ENCODE results near the gene SPDYE2.
"Not testable (repeated sequence)": the region's sequence is repeated elsewhere in the genome, so short reads cannot be mapped to it uniquely, and the experiment has no call there.

Gene SPDYE2

GRCh38 chr7:102540604-102541003 is 10.4 kb upstream of the SPDYE2 start:
- DNase-seq (ENCODE audit: low spot score), result not testable (repeated sequence)

DNA sequence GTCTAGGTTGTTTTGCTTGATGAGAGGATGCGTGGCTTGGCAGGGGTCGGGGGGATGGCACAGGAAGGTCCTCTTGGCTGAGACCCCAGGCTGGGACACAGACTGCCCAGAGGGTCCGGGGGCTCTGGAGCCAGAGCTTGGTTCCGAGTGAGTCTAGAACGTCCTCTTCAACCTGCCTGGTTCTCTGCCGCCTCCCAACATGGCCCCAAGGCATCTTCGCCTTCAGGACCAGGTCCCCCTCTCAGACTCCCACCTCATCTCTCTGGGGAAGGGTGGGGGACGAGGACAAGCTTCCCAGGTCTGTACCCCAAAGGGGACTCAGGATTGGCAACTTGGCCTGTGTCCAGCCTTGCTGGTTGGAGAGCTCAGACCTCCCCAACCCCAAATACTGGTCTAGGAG is 8.9 kb upstream of the SPDYE2 start:
- not testable (repeated sequence) for DNase-seq (ENCODE audit: low spot score)

GRCh38 chr7:102542771-102543170 is 8.3 kb upstream of the SPDYE2 start:
- DNase-seq (ENCODE audit: low spot score), result not testable (repeated sequence)

DNA sequence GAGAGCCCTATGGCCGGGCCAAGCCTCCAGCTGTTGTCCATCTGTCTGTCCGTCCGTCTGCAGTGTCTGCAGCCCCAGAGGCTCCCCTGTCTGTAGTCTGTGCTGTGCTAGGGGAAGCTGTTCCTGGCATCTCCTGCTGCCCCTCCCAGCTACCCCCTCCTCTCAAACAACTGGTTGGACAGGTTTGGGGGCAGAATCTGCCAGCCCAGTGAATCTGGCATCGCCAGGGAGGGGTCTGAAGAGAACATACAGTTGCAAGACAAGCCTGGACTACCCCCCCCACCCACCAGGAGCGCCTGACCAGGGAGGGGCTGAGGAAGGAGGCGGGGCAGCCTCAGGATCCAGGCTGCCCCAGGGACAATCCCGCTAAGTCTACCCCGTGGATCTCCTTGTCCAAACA is 7.4 kb upstream of the SPDYE2 start, which contains the start of gene UPK3BL2:
UPK3BL2 (minus strand) TSS at position 101 of the 400 bp plus-strand sequence; CDS start at position 41, 60 bp downstream.
- not testable (repeated sequence) for DNase-seq (ENCODE audit: low spot score)

GRCh38 chr7:102544372-102544771 is 6.7 kb upstream of the SPDYE2 start:
- not testable (repeated sequence) for DNase-seq (ENCODE audit: low spot score)

DNA sequence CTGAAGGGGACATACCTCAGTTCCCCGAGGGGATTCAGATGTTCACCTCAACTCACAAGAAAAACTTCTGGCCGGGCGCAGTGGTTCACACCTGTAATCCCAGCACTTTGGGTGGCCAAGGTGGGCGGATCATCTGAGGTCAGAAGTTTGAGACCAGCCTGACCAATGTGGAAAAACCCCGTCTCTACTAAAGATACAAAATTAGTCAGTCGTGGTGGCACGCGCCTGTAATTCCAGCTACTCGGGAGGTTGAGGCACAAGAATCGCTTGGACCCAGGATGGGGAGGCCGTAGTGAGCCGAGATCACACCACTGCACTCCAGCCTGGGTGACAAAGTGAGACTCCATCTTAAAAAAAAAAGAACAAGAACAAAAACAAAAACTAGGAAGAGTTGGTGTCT is 5.7 kb upstream of the SPDYE2 start:
- not testable (repeated sequence) for DNase-seq (ENCODE audit: low spot score)

DNA sequence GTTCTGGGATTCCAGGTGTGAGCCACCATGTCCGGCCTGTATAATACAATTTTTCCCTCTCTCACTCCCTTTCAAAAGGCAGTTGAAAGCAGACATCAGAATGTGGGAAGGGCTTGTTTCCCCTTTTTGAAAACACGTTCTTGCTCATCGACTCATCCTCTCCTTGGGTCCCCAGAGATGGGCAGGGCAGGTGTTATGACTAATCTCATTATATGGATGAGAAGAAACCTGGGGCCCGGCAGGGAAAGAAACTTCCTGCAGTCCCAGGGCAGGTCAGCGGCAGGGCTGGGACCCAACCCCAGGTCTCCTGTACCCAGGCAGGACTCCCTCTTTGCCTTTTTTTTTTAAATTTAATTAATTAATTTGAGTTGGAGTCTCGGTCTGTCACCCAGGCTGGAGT is 4.7 kb upstream of the SPDYE2 start:
- DNase-seq (ENCODE audit: low spot score), result not testable (repeated sequence)

GRCh38 chr7:102568620-102569019 is 17.6 kb downstream of the SPDYE2 start:
- not testable (repeated sequence) for DNase-seq (ENCODE audit: low spot score)

- DNase-seq (ENCODE audit: low spot score), result peak; percentile 100
These were observed 21.5 kb downstream of the SPDYE2 start, which contains the start of gene POLR2J3 for GRCh38 chr7:102572261-102573239. Gene POLR2J3 (minus strand): TSS chr7:102572583. CDS start chr7:102572521, 62 bp downstream.

DNA sequence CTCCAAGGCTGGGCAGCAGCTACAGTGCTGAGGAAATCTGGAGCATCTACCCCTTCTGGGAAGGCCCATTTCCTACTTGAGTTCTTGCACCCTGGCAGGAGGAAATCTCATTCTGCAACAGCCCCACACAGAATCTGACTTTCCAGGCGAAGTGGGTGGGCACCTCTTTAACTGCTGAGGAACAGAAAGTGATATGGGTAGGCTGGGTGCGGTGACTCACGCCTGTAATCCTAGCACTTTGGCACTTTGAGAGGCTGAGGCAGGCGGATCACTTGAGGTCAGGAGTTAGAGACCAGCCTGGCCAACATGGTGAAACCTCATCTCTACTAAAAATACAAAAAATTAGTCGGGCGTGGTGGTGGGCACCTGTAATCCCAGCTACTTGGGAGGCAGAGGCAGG is 23.6 kb downstream of the SPDYE2 start:
- not testable (repeated sequence) for DNase-seq (ENCODE audit: low spot score)

DNA sequence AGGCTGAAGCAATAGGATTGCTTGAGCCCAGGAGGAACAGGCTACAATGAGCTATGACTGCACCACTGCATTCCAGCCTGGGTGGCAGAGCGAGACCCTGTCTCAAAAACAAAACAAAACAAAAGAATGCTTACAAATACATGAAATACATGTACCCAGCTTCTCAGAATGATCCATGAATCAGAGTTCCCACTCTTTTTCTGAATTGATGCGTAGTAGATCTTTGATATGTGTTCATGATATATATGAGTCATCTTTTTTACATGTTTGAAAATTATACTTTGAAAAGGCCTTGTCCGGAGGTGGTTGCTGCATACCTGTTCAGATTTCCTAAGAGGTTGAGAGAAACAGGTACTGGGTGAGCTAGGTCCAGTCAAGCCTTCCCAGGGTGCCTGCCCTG is 25.3 kb downstream of the SPDYE2 start:
- DNase-seq (ENCODE audit: low spot score), result not testable (repeated sequence)

DNA sequence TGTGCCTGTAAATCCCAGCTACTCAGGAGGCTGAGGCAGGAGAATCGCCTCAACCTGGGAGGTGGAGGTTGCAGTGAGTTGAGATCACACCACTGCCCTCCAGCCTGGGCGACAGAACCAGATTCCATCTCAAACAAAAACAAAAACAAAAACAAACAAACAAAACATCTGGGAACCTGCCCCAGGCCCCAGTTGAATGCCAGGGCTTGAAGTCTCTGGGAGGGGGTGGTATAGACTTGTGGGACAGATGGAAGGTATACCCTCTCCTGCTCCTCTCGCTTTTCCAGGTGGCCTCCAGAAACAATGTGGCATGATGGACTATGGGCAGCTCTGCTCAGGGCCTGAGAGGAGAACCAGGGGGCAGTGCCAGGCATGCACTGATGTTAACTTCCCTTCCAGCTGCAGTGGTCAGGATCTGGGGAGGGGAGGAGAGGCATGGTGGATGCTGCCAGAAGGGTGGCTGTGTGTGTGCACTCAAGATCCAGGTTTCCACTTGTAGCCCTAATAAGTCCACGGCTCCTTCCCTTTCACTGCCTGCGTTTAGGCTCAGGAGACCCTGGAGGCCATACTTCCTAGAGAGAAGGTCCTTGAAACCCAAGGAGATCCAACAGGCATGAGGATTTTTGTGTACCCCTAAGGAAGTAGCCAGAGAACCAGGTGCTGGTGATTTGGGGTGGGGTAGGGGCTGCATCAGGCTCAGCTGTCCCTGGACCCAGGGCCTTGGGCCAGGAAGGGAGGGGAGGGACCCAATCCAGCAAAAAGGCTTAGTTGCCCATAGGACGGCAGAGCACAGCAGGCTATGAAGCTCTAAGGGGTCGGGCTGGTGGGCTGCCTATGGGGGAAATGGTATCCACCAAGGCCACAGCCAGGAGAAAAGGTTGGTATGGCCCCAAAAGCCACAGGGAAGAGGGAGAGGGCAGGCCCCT is 26.6 kb downstream of the SPDYE2 start:
- not testable (repeated sequence) for DNase-seq (ENCODE audit: low spot score)

DNA sequence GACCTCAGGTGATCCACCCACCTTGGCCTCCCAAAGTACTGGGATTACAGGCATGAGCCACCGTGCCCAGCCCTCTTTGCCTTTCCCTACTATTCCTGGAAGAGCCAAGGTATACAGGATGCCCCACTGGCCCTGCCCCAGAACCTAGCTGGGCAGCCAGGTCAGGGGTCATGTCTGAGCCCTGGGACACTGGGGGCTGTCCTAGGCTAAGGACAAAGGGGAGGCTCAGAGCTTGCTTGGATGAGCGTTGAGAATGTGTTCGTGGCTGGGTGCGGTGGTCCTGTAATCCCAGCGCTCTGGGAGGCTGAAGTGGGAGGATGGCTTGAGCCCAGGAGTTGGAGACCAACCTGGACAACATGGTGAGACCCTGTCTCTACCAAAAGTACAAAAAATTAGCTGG is 27.5 kb downstream of the SPDYE2 start:
- not testable (repeated sequence) for DNase-seq (ENCODE audit: low spot score)

DNA sequence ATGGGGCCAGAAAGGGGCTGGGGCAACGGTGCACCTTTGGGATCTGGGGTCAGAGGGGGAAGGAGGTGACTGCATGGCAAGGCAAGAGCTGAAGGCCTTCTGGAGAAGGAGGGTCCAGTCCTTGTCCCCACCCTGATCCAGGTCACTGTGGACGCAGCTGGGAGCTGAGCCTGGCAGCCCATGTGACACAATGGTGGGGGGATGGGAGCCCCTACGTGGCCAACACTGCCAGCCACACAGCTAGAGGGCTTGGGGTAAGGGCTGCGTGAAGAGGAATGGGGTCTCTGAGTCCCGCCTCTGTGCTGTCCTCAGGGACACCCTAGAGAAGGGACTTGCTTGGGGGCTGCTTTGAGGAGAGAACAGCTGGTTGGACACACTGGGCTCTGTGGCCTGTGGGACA is 30.7 kb downstream of the SPDYE2 start:
- DNase-seq (ENCODE audit: low spot score), result not testable (repeated sequence)

GRCh38 chr7:102583495-102583894 is 32.5 kb downstream of the SPDYE2 start:
- not testable (repeated sequence) for DNase-seq (ENCODE audit: low spot score)

- DNase-seq (ENCODE audit: low spot score), result not testable (repeated sequence)
These were observed 38.8 kb downstream of the SPDYE2 start for GRCh38 chr7:102589857-102590256.

- DNase-seq (ENCODE audit: low spot score), result not testable (repeated sequence)
These were observed 41.5 kb downstream of the SPDYE2 start for GRCh38 chr7:102592477-102593019.

- DNase-seq (ENCODE audit: low spot score), result not testable (repeated sequence)
These were observed 42.8 kb downstream of the SPDYE2 start for GRCh38 chr7:102593637-102594334.

DNA sequence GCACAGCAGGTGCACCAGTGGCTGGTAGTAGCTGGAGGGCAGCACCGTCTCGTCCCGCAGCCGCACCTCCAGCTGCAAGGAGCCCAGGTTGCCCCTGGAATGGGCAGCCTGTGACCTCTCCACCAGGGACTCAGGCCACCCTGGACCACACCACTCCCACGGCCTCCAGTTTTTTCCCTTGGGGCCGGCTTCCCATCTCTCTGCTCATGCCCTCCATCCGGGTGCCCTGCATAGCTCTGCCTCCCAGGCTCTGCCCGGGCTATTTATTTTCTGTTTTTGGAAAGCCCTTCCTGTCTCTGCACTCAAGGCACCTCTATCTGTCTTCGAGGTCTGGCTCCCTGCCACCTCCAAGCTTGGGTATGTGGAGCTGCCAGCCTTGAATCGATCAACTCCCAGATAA is 45.0 kb downstream of the SPDYE2 start:
- not testable (repeated sequence) for DNase-seq (ENCODE audit: low spot score)

DNA sequence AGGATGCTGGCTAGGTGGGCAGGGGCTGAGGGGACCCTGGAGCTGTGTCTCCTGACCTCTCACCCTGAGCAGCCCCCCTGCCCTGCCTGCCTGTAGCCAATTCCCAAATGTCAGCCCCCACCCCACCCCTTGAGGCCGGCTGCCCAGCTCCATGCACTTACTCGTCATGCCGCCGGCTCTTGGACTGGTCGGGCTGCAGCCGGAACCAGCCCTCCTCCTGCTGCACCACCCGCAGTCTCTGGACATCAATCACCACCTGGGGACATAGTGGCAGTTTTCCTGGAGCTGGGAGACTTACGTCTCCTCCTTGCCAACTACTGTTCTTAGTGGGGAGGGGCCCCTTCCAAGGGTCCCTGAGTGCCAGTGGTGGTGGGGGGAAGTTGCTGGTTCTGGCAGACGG is 48.7 kb downstream of the SPDYE2 start:
- not testable (repeated sequence) for DNase-seq (ENCODE audit: low spot score)

DNA sequence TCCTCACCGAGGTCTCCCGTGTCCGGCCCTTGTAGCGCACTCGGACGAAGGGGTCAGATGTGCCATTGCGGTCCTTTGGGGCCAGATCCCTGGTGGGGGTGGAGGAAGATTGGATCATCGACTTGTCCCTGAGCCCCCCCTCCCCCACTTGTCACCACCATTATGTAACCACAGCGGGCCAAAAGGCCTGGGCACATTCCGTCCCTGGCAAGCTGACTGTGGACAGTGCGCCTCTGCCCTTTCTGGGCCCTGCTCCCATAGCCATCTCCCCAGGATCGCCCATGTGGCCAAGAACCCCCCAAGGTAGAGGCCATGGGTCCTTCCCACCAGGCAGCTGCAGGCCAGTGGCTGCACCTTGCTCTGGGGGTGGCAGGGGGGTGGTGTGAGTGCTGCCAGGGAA is 51.3 kb downstream of the SPDYE2 start:
- not testable (repeated sequence) for DNase-seq (ENCODE audit: low spot score)
